HG02970 (cell line): ENCODE results near the gene TLE7.

Experiments
- ATAC-seq: cut with Tn5 transposase; IDR thresholded peaks from one replicate; pipeline ENCODE4 v1.9.1; 2021; ENCODE audit warnings: mild to moderate bottlenecking, moderate library complexity, moderate number of reproducible peaks; ENCODE audit not compliant: unreplicated experiment, low FRiP score

TLE7 gene

DNA sequence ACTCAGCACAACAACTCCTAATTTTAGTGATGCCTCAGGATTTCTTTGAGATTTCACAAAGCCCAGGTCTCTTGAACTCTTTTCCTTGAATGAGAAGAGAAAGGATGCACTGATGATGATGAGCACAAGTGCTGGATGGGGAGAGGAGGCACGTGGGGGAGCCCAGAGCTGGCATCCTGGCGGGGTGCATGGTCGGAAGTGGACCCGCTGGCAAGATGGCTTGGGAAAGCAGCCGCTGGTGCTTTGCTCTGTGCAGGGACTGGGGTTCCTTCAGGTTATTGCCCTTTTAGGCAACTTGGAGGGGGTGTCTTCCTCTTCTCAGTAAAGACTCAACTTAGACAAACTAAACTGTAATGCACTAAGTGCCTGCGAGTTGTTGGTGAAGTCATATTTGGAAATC is 61.0 kb downstream of the TLE7 start:
- ATAC-seq: no peak
